ENCODE results near the gene MAP3K9.
A peak's percentile ranks its signal among the peaks of the same experiment; 100 is the strongest.

Gene MAP3K9

GRCh38 chr14:70821584-70822529 lies 12.5 kb upstream of the MAP3K9 start:
- Histone ChIP-seq H3K27ac (ENCODE audit: low read depth, low read length) (no peak overlapping the region), H3K4me1 (ENCODE audit: control insufficient read depth in 1 of 2, insufficient read depth in 2 of 2, low read length in 2 of 2) (peaks cover 13 to 14% of the 10 kb centered on the region in 2 donors), H3K4me3 (ENCODE audit: low read depth in 1 of 2, low read length in 2 of 2) (peak overlapping the region; percentile 79 to 82)

GRCh38 chr14:70816525-70816924 lies 7.2 kb upstream of the MAP3K9 start:
- peaks cover 4 to 8% of the 10 kb centered on the region in 2 donors for H3K4me1 ChIP-seq (ENCODE audit: control insufficient read depth in 1 of 2, insufficient read depth in 2 of 2, low read length in 2 of 2)
- H3K9me3 ChIP-seq (ENCODE audit: control insufficient read depth in 1 of 2, low read length in 2 of 2): no peaks in the 10 kb centered on the region
- no peak overlapping the region for H3K9ac ChIP-seq (ENCODE audit: low read depth in 1 of 2, low read length in 2 of 2)
- peaks cover 0 to 15% of the 10 kb centered on the region in 2 donors for H3K27me3 ChIP-seq (ENCODE audit: control insufficient read depth in 1 of 2, insufficient read depth in 2 of 2, low read length in 2 of 2)
- no peak overlapping the region for H3K4me3 ChIP-seq (ENCODE audit: low read depth in 1 of 2, low read length in 2 of 2)
- no peaks in the 10 kb centered on the region for H3K36me3 ChIP-seq (ENCODE audit: control insufficient read depth in 1 of 2, insufficient read depth in 2 of 2, low read length in 2 of 2)
- no peak overlapping the region for H3K27ac ChIP-seq (ENCODE audit: low read depth, low read length)

More at GRCh38 chr14:70821584-70822529, 12.5 kb upstream of the MAP3K9 start:
- Histone ChIP-seq H3K36me3 (ENCODE audit: control insufficient read depth in 1 of 2, insufficient read depth in 2 of 2, low read length in 2 of 2) (no peaks in the 10 kb centered on the region), H3K9me3 (ENCODE audit: control insufficient read depth in 1 of 2, low read length in 2 of 2) (no peaks in the 10 kb centered on the region), H3K27me3 (ENCODE audit: control insufficient read depth in 1 of 2, insufficient read depth in 2 of 2, low read length in 2 of 2) (peaks cover 0 to 21% of the 10 kb centered on the region in 2 donors), H3K9ac (ENCODE audit: low read depth in 1 of 2, low read length in 2 of 2) (peak overlapping the region; percentile 59 to 73)

GRCh38 chr14:70814466-70814865 lies 5.2 kb upstream of the MAP3K9 start:
- H3K27me3 ChIP-seq (ENCODE audit: control insufficient read depth in 1 of 2, insufficient read depth in 2 of 2, low read length in 2 of 2): no peaks in the 10 kb centered on the region
- H3K4me1 ChIP-seq (ENCODE audit: control insufficient read depth in 1 of 2, insufficient read depth in 2 of 2, low read length in 2 of 2): peaks cover 0 to 10% of the 10 kb centered on the region in 2 donors
- no peak overlapping the region for H3K4me3 ChIP-seq (ENCODE audit: low read depth in 1 of 2, low read length in 2 of 2)
- H3K36me3 ChIP-seq (ENCODE audit: control insufficient read depth in 1 of 2, insufficient read depth in 2 of 2, low read length in 2 of 2): no peaks in the 10 kb centered on the region
- H3K9me3 ChIP-seq (ENCODE audit: control insufficient read depth in 1 of 2, low read length in 2 of 2): no peaks in the 10 kb centered on the region
- H3K9ac ChIP-seq (ENCODE audit: low read depth in 1 of 2, low read length in 2 of 2): no peak overlapping the region
- H3K27ac ChIP-seq (ENCODE audit: low read depth, low read length): no peak overlapping the region

DNA sequence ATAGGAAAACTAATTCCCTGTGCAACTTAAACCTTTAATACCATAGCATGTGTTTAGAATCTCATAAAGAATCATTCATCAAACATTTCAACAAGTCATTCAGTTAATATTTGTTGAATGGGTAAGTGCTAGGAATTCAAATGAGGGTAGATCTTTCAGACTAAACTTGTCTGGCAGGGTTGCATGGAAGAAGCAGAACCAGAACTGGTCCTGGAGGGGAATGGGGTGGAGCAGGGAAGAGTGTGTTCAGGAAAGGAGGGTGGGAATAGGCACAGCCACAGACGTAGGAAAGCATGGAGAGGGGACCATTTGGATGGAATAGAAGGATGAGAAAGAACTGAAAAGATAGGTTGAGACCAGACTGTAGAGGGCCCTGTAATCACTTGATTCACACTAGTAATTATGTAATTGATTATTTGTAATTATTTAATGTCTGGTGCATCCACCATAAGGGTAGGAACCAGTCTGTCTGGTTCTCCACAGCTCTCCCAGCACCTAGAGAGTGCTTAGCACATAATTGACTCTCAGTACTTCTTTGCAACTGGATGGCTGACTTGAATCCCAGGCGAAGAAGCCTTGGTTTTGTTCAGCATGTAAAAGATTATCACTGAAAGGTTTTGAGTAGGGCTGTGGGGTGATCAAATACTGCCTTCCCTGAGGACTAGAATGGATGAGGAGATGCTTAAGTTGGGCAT lies 3.0 kb upstream of the MAP3K9 start:
- Histone ChIP-seq H3K36me3 (ENCODE audit: control insufficient read depth in 1 of 2, insufficient read depth in 2 of 2, low read length in 2 of 2) (no peaks in the 10 kb centered on the region), H3K9ac (ENCODE audit: low read depth in 1 of 2, low read length in 2 of 2) (no peak overlapping the region), H3K27me3 (ENCODE audit: control insufficient read depth in 1 of 2, insufficient read depth in 2 of 2, low read length in 2 of 2) (peaks cover 0 to 6% of the 10 kb centered on the region in 2 donors), H3K9me3 (ENCODE audit: control insufficient read depth in 1 of 2, low read length in 2 of 2) (no peaks in the 10 kb centered on the region), H3K27ac (ENCODE audit: low read depth, low read length) (no peak overlapping the region), H3K4me1 (ENCODE audit: control insufficient read depth in 1 of 2, insufficient read depth in 2 of 2, low read length in 2 of 2) (peaks cover 8 to 15% of the 10 kb centered on the region in 2 donors), H3K4me3 (ENCODE audit: low read depth in 1 of 2, low read length in 2 of 2) (no peak overlapping the region)

DNA sequence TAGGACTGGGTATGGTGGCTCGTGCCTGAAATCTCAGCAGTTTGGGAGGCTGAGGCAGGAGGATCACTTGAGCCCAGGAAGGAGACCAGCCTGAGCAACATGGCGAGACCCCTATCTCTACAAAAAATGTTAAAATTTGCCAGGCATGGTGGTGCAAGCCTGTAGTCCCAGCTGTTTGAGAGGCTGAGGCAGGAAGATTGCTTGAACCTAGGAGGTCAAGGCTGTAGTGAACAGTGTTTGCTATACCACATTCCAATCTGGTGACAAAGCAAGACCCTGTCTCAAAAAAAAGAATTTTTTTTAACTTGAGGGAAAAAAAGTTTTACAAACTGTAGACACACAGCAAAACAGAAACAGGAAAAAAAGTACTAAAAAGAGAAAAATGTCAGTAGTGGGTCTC lies 2.3 kb upstream of the MAP3K9 start:
- H3K27ac ChIP-seq (ENCODE audit: low read depth, low read length): no peak overlapping the region
- H3K9ac ChIP-seq (ENCODE audit: low read depth in 1 of 2, low read length in 2 of 2): no peak overlapping the region
- no peaks in the 10 kb centered on the region for H3K36me3 ChIP-seq (ENCODE audit: control insufficient read depth in 1 of 2, insufficient read depth in 2 of 2, low read length in 2 of 2)
- no peak overlapping the region for H3K4me3 ChIP-seq (ENCODE audit: low read depth in 1 of 2, low read length in 2 of 2)
- peaks cover 0 to 10% of the 10 kb centered on the region in 2 donors for H3K27me3 ChIP-seq (ENCODE audit: control insufficient read depth in 1 of 2, insufficient read depth in 2 of 2, low read length in 2 of 2)
- no peaks in the 10 kb centered on the region for H3K9me3 ChIP-seq (ENCODE audit: control insufficient read depth in 1 of 2, low read length in 2 of 2)
- H3K4me1 ChIP-seq (ENCODE audit: control insufficient read depth in 1 of 2, insufficient read depth in 2 of 2, low read length in 2 of 2): peaks cover 8 to 15% of the 10 kb centered on the region in 2 donors

DNA sequence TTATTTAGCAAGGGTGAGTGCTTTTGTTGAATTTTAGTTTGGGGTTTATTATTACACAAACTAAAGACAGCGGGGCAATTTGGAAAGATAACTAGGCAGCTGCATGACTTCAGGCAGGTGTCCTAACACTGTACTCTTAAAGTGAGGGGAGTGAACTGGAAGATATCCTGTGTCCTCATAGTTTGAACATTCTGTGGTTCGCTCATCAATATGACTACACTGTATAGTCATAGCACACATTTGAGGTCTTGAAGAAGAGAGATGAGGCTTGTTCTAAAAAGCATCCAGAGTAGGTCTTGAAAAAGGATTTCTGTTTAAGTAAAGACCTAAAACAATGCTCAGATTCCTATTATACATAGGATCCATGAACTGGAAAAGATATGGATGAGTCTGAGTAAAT lies 1.7 kb upstream of the MAP3K9 start:
- H3K4me3 ChIP-seq (ENCODE audit: low read depth in 1 of 2, low read length in 2 of 2): no peak overlapping the region
- peaks cover 8 to 15% of the 10 kb centered on the region in 2 donors for H3K4me1 ChIP-seq (ENCODE audit: control insufficient read depth in 1 of 2, insufficient read depth in 2 of 2, low read length in 2 of 2)
- no peaks in the 10 kb centered on the region for H3K36me3 ChIP-seq (ENCODE audit: control insufficient read depth in 1 of 2, insufficient read depth in 2 of 2, low read length in 2 of 2)
- H3K9ac ChIP-seq (ENCODE audit: low read depth in 1 of 2, low read length in 2 of 2): no peak overlapping the region
- no peaks in the 10 kb centered on the region for H3K9me3 ChIP-seq (ENCODE audit: control insufficient read depth in 1 of 2, low read length in 2 of 2)
- peaks cover 0 to 10% of the 10 kb centered on the region in 2 donors for H3K27me3 ChIP-seq (ENCODE audit: control insufficient read depth in 1 of 2, insufficient read depth in 2 of 2, low read length in 2 of 2)
- H3K27ac ChIP-seq (ENCODE audit: low read depth, low read length): no peak overlapping the region

GRCh38 chr14:70810621-70811020 lies 1.3 kb upstream of the MAP3K9 start:
- peaks cover 0 to 10% of the 10 kb centered on the region in 2 donors for H3K27me3 ChIP-seq (ENCODE audit: control insufficient read depth in 1 of 2, insufficient read depth in 2 of 2, low read length in 2 of 2)
- peaks cover 8 to 15% of the 10 kb centered on the region in 2 donors for H3K4me1 ChIP-seq (ENCODE audit: control insufficient read depth in 1 of 2, insufficient read depth in 2 of 2, low read length in 2 of 2)
- no peaks in the 10 kb centered on the region for H3K9me3 ChIP-seq (ENCODE audit: control insufficient read depth in 1 of 2, low read length in 2 of 2)
- peak overlapping the region in 1 of 2 donors; percentile 69 for H3K9ac ChIP-seq (ENCODE audit: low read depth in 1 of 2, low read length in 2 of 2)
- H3K27ac ChIP-seq (ENCODE audit: low read depth, low read length): no peak overlapping the region
- peak overlapping the region; percentile 83 to 86 for H3K4me3 ChIP-seq (ENCODE audit: low read depth in 1 of 2, low read length in 2 of 2)
- no peaks in the 10 kb centered on the region for H3K36me3 ChIP-seq (ENCODE audit: control insufficient read depth in 1 of 2, insufficient read depth in 2 of 2, low read length in 2 of 2)

- no peaks in the 10 kb centered on the region for H3K36me3 ChIP-seq (ENCODE audit: control insufficient read depth in 1 of 2, insufficient read depth in 2 of 2, low read length in 2 of 2)
- H3K9me3 ChIP-seq (ENCODE audit: control insufficient read depth in 1 of 2, low read length in 2 of 2): no peaks in the 10 kb centered on the region
- peak overlapping the region; percentile 13 for H3K27ac ChIP-seq (ENCODE audit: low read depth, low read length)
- H3K9ac ChIP-seq (ENCODE audit: low read depth in 1 of 2, low read length in 2 of 2): peak overlapping the region; percentile 31 to 52
- H3K27me3 ChIP-seq (ENCODE audit: control insufficient read depth in 1 of 2, insufficient read depth in 2 of 2, low read length in 2 of 2): peaks cover 0 to 10% of the 10 kb centered on the region in 2 donors
- H3K4me1 ChIP-seq (ENCODE audit: control insufficient read depth in 1 of 2, insufficient read depth in 2 of 2, low read length in 2 of 2): peaks cover 8 to 15% of the 10 kb centered on the region in 2 donors
- H3K4me3 ChIP-seq (ENCODE audit: low read depth in 1 of 2, low read length in 2 of 2): peak overlapping the region; percentile 49 to 86
These were observed 693 bp downstream of the MAP3K9 start for GRCh38 chr14:70808416-70809224.

- Histone ChIP-seq H3K9ac (ENCODE audit: low read depth in 1 of 2, low read length in 2 of 2) (peak overlapping the region; percentile 21 to 31), H3K27me3 (ENCODE audit: control insufficient read depth in 1 of 2, insufficient read depth in 2 of 2, low read length in 2 of 2) (peaks cover 0 to 10% of the 10 kb centered on the region in 2 donors), H3K27ac (ENCODE audit: low read depth, low read length) (no peak overlapping the region), H3K4me3 (ENCODE audit: low read depth in 1 of 2, low read length in 2 of 2) (peak overlapping the region; percentile 49 to 86), H3K4me1 (ENCODE audit: control insufficient read depth in 1 of 2, insufficient read depth in 2 of 2, low read length in 2 of 2) (peaks cover 8 to 15% of the 10 kb centered on the region in 2 donors), H3K36me3 (ENCODE audit: control insufficient read depth in 1 of 2, insufficient read depth in 2 of 2, low read length in 2 of 2) (no peaks in the 10 kb centered on the region), H3K9me3 (ENCODE audit: control insufficient read depth in 1 of 2, low read length in 2 of 2) (no peaks in the 10 kb centered on the region)
These were observed 1.4 kb downstream of the MAP3K9 start for GRCh38 chr14:70807898-70808415.

Data from duodenal mucosa (tissue), 2 donors.